BJ (cell line): Measurements from ENCODE around the gene IGFBP5. TPM values are rescaled to one million over a fixed set of nuclear protein-coding genes. Genes with fewer than 3 reads are reported as not detected.

Source experiments
- CTCF ChIA-PET: fragments of 350-600 bp; formaldehyde crosslinking; extraction: SDS; loops from one replicate; lab custom pipeline; 2021; ENCODE audit warnings: antibody characterized with exemption, inconsistent platforms; lab: Yijun Ruan, JAX
- POLR2A ChIA-PET: fragments of 300-600 bp; sonication (Branson Sonifier 250); formaldehyde crosslinking; extraction: SDS; loops from one replicate; lab custom pipeline; 2021; ENCODE audit warnings: antibody characterized with exemption; lab: Charles Lee
- DNase-seq: peaks from one replicate; pipeline ENCODE4 v3.0.0-alpha.2; 2011; ENCODE audit warnings: low read depth
- H3K27me3 ChIP-seq: 2 replicates; pipeline ENCODE4 v1.6.0; 2011; ENCODE audit warnings: low read length; ENCODE audit not compliant: control insufficient read depth, insufficient read depth
- H3K36me3 ChIP-seq: 2 replicates; pipeline ENCODE4 v1.5.1; 2011; ENCODE audit warnings: low read length; ENCODE audit not compliant: control insufficient read depth, insufficient read depth
- H3K4me3 ChIP-seq: 2 replicates; pipeline ENCODE4 v1.5.1; 2011; ENCODE audit warnings: low read depth, mild to moderate bottlenecking, control low read depth, low read length
- polyA plus RNA-seq: library from polyadenylated mRNA; depleted of rRNA; stranded (reverse); fragments of >200 nt; gene quantifications from 2 replicates; pipeline ENCODE4 v1.2.3, GENCODE V29; 2011
- TF ChIP-seq, protein P1 (sequence below): IDR thresholded peaks from 2 replicates; pipeline ENCODE4 v1.5.1; 2011; ENCODE audit warnings: low read depth, mild to moderate bottlenecking, control low read depth, inconsistent platforms, low read length, moderate library complexity; ENCODE audit not compliant: insufficient read depth

The IGFBP5 gene
- polyA plus RNA-seq, 1 experiment: 1,060 TPM

- H3K27me3 ChIP-seq: no peaks in the 10 kb centered on the region
- ChIA-PET POLR2A (no interaction called here), CTCF (interaction anchor here (1.1 to 23.2 kb wide), 6 partner anchors 9 to 1002 kb away, joined by 3 to 531 read pairs (median 5); no protein-coding TSS in a partner anchor)
Observed at GRCh38 chr2:216650626-216651257, 44.6 kb downstream of the IGFBP5 start.

GRCh38 chr2:216649574-216649973 lies 45.8 kb downstream of the IGFBP5 start:
- CTCF ChIA-PET: interaction anchor here (0.9 to 23.2 kb wide), 3 partner anchors 16 to 128 kb away, joined by 3 to 531 read pairs (median 45); no protein-coding TSS in a partner anchor
- TF ChIP-seq, protein P1, sequence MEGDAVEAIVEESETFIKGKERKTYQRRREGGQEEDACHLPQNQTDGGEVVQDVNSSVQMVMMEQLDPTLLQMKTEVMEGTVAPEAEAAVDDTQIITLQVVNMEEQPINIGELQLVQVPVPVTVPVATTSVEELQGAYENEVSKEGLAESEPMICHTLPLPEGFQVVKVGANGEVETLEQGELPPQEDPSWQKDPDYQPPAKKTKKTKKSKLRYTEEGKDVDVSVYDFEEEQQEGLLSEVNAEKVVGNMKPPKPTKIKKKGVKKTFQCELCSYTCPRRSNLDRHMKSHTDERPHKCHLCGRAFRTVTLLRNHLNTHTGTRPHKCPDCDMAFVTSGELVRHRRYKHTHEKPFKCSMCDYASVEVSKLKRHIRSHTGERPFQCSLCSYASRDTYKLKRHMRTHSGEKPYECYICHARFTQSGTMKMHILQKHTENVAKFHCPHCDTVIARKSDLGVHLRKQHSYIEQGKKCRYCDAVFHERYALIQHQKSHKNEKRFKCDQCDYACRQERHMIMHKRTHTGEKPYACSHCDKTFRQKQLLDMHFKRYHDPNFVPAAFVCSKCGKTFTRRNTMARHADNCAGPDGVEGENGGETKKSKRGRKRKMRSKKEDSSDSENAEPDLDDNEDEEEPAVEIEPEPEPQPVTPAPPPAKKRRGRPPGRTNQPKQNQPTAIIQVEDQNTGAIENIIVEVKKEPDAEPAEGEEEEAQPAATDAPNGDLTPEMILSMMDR: no peak
- Histone ChIP-seq H3K27me3 (no peaks in the 10 kb centered on the region), H3K4me3 (no peak overlapping the region), H3K36me3 (no peaks in the 10 kb centered on the region)
- POLR2A ChIA-PET: no interaction called here
- DNase-seq: no peak

More at GRCh38 chr2:216650626-216651257, 44.6 kb downstream of the IGFBP5 start:
- TF ChIP-seq, protein P1: no peak
- Histone ChIP-seq H3K4me3 (no peak overlapping the region), H3K36me3 (no peaks in the 10 kb centered on the region)
- no peak for DNase-seq

- TF ChIP-seq, protein P1: no peak
- Histone ChIP-seq H3K27me3 (no peaks in the 10 kb centered on the region), H3K4me3 (no peak overlapping the region), H3K36me3 (no peaks in the 10 kb centered on the region)
- POLR2A ChIA-PET: no interaction called here
- CTCF ChIA-PET: no interaction called here
- DNase-seq: no peak
Observed at GRCh38 chr2:216648105-216648504, 47.2 kb downstream of the IGFBP5 start.

DNA sequence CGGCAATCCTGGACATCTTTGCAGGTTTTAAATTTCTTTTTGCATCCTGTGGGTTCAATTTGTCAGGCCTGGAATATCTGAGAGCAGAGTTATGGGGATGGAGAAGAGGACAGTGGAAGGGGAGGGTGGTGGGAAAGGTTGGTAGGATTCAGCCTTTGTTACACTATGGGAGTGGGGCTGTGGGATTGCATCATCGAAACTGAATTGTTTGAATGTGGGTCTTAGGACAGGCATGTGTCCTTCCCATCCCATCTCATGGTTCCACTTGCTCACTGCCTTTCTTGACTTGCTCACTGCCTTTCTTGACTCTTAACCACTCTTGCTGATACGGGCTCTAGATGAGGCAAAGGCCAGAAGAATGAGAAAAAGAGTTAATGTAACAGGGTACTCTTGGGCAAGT lies 49.2 kb downstream of the IGFBP5 start:
- no peak for DNase-seq
- Histone ChIP-seq H3K4me3 (no peak overlapping the region), H3K27me3 (no peaks in the 10 kb centered on the region), H3K36me3 (no peaks in the 10 kb centered on the region)
- ChIA-PET CTCF (interaction anchor here (1.3 kb wide), 1 partner anchor 126 kb away, joined by 4 read pairs; no protein-coding TSS in a partner anchor), POLR2A (no interaction called here)
- TF ChIP-seq, protein P1: no peak

- ChIA-PET POLR2A (no interaction called here), CTCF (no interaction called here)
- Histone ChIP-seq H3K36me3 (no peaks in the 10 kb centered on the region), H3K27me3 (no peaks in the 10 kb centered on the region), H3K4me3 (no peak overlapping the region)
- TF ChIP-seq, protein P1: no peak
- DNase-seq: no peak
Observed at GRCh38 chr2:216645636-216645950, 49.8 kb downstream of the IGFBP5 start.
